ES-I3 (cell line): ENCODE results near the gene CATSPERE.
A peak's percentile ranks its signal among the peaks of the same experiment; 100 is the strongest.

Experiments used
- H3K36me3 ChIP-seq: 2 replicates; pipeline ENCODE4 v1.6.1; 2013; ENCODE audit warnings: mild to moderate bottlenecking, low read length, control low read depth, moderate library complexity; ENCODE audit not compliant: insufficient read depth
- H3K4me1 ChIP-seq: 2 replicates; pipeline ENCODE4 v1.6.1; 2013; ENCODE audit warnings: mild to moderate bottlenecking, control low read depth, low read length; ENCODE audit not compliant: insufficient read depth
- H3K9ac ChIP-seq: 2 replicates; pipeline ENCODE4 v1.6.1; 2013; ENCODE audit warnings: low read depth, mild to moderate bottlenecking, low read length, moderate library complexity
- H3K9me3 ChIP-seq: 2 replicates; pipeline ENCODE4 v1.6.1; 2013; ENCODE audit warnings: mild to moderate bottlenecking, low read length, moderate library complexity; ENCODE audit not compliant: control insufficient read depth, insufficient read depth

CATSPERE gene

DNA sequence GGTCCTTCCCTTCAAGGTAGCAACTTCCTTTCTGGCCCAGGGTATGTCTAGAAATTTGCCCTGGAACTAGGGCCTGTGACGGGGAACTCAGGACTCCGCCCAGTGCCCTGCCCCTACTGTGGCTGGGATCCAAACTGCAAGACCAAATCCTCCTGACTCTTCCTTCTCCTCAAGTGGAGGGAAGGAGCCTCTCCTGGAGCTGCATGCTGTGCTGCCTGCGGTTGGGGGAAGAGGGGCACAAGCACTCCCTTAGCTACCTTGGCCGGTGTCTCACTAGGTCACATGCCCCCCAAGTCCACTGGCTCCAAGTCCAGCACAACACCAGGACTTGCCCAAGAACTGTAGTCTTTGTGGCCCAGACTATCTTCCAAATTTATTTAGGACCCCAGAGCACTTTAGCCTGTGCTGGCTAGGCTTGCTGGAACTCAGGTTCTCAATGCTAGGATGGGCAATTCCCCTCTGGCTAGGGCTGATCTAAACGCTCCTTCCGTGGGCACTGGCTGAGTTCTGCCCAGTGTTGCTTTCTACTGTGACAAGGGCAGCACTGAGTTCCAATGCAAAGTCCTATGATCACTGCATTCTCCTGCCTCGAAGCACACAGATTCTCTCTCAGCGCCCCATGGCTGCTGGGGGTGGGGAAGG, 21.6 kb upstream of the CATSPERE start:
- Histone ChIP-seq H3K36me3 (peaks cover 8% of the 10 kb centered on the region; the same call in 1 of the 2 replicates), H3K4me1 (peaks cover 15% of the 10 kb centered on the region), H3K9ac (no peak overlapping the region), H3K9me3 (no peaks in the 10 kb centered on the region)

DNA sequence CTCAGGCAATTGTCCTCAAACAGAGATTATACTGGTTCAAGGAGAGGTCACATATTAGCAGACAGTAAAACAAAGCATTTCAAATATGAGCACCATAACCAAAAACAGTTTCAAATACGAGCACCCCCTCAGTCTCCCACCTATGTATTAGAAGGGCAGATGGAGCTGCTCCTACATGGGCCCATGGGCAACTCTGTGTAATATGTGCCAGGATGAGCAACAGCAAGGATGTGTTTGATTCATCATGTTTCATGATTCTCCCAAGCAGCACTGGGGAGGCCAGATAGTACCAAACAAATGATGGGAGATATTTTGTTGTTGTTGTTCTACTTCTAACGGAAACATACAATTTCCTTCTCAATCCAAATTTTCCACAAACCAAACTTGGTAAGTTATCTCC, 18.2 kb upstream of the CATSPERE start:
- H3K36me3 ChIP-seq = peaks cover 4% of the 10 kb centered on the region; the same call in 1 of the 2 replicates
- H3K9me3 ChIP-seq = no peaks in the 10 kb centered on the region
- H3K4me1 ChIP-seq = peaks cover 42% of the 10 kb centered on the region
- H3K9ac ChIP-seq = no peak overlapping the region

DNA sequence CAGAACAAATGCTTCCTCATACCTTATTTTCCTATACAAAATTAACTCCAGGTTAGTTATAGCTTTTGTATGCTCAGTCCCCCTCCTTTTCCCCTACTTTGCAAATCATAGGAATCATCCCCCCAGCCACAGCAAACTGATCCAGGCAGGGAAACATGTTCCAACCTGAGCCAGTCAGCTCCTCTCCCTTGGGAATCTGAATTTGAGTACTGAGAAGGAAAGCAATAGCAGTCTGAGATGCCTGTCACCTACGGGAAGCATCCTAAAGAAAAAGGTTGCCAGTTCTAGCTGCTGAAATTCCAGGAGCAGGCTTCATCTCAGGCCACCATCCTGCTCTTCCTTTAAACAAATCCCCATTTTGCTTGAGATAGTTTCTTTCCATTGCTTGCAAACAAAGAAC, 16.2 kb upstream of the CATSPERE start:
- Histone ChIP-seq H3K9me3 (no peaks in the 10 kb centered on the region), H3K36me3 (peaks cover 4% of the 10 kb centered on the region; the same call in 1 of the 2 replicates), H3K4me1 (peaks cover 46% of the 10 kb centered on the region), H3K9ac (no peak overlapping the region)

DNA sequence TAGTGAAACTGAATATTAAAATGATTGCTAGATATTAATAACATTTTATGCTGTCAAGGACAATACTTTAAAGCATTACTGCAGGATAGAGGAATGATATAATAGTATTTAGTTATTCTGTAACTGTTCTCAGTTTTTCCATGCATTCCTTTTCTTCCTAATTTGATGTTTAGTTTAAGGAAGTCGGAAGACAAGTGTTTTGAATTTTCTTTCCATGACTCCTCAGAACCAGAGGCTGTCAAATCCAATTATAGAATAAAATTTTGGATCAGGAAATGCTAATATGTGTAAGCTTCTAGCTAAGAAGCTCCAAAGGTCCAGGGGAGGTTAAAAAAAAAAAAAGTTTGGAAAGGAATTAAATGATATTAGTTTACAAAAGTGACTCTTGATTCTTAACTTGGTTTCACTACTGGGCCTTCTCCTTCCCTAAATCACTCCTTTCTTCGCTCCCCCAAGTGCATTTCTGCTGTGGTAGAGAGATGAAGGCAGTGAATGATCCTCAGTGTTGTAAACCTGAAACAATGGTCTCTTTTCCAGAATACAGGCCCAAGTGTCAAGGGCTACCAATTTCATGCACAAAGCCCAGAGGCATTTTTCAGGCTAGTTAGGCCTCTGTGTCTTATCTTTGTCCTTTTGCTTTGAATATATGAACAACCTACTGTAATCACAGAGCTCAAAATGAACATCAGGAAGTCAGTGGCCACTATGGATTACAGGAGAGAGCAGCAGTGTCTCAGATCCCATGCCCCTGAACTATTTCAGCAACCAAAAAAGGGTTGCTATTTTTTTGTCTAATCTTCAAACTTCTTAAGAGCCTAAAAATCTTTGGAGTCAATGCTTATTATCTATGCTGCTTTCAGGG, 15.5 kb upstream of the CATSPERE start:
- Histone ChIP-seq H3K4me1 (peaks cover 49% of the 10 kb centered on the region), H3K9me3 (no peaks in the 10 kb centered on the region), H3K36me3 (peaks cover 4% of the 10 kb centered on the region; the same call in 1 of the 2 replicates), H3K9ac (no peak overlapping the region)

DNA sequence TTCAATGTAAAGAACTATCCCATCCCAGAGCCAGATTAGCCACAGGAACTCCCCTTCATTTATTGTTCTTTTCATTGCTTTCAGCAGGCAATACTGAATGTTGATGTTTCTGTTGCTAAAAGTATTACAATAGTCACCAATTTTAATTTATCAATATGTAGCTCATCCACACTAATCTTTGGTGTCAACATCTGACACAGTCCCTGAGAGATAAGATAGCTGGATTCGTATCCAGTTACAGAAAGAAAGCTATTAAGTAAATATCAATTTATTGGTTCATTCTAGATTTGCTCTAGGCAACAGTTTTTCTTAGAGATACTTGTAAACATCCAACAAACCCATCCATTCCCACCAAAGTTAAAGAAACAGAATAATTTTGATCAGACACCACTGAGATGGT, 14.0 kb upstream of the CATSPERE start:
- H3K9me3 ChIP-seq = no peaks in the 10 kb centered on the region
- H3K4me1 ChIP-seq = peaks cover 48% of the 10 kb centered on the region
- peaks cover 4% of the 10 kb centered on the region; the same call in 1 of the 2 replicates for H3K36me3 ChIP-seq
- no peak overlapping the region for H3K9ac ChIP-seq

DNA sequence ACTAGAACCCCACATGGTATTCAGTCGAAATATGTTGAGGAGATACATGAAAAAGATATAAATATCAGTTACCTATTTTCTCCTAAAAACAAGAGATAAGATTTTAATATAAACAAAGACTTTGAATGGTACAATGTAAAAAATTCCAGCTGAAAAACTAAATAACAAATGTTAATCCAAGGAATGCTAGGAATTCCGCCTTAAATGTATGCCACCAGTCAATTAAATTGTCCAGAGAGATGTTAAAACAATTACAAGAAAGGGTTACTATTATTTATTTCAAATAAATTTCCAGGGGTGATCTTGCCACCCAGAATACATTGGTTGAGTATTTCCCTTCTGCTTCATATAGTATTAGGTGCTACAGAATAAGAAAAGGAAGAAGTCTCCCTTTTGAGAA, 13.5 kb upstream of the CATSPERE start:
- H3K36me3 ChIP-seq = peaks cover 4% of the 10 kb centered on the region; the same call in 1 of the 2 replicates
- H3K4me1 ChIP-seq = peaks cover 48% of the 10 kb centered on the region
- H3K9me3 ChIP-seq = no peaks in the 10 kb centered on the region
- H3K9ac ChIP-seq = no peak overlapping the region

DNA sequence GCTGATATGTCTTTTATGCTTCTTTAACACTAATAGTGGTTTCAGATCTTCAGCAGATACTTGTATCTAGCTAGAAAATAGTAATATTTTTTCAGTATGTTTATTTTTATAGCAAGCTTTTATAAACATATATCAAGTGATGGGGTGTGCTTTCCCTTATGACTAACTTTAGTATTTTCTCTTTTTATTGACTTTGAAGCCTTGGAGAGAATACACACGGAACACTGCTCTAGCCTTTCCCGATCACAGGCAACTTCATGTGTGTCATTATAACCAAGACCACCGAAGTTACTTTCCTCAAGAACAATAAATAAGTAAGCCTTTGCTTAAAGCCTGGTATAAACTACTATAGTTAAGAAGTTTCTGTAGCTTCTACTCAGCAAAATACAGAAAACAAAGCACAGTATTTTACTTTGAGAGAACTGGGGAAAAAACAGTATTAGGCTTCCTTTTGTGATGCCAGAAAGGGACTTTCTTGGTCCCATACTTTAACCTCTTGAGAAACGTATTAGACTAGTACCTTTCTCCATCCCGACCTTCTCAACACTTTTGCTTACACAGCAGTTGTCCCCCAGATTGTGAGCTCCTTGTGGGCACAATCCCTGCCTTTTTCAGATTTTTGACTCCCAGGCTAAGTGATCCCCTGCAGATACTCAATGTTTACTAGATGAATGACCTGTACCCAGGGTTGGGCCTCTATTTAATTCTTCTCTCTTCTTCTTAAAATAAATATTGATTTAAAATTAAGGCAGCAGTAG, 12.6 kb upstream of the CATSPERE start:
- Histone ChIP-seq H3K4me1 (peaks cover 48% of the 10 kb centered on the region), H3K9me3 (no peaks in the 10 kb centered on the region), H3K36me3 (no peaks in the 10 kb centered on the region), H3K9ac (no peak overlapping the region)

DNA sequence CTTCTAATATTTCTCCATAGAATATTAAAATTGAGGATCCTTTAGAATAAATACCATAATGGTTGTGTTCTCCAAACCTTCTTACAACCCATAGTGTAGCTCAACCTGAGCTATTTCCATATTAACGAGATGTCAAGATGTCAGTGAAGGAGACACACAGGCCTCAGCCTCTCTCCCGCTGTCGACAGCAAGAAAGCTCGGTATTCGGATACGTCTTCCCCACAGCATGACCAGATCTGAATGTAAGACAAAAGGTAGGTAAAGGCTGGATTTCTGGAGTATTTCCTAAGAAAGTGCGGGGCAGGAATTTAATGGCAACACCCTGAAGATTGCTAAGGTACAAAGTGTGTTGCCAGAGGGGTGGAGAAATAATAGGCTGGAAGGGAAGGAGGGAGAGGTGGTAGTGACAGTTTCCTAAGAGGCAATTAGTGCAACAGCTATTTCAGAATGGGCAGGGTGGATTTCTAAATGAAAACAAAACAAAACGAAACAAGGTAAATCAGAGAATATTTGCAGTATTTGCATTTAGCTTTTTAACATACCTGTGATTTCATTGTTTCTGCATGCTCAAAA, 11.1 kb upstream of the CATSPERE start:
- peak overlapping the region; percentile 98; the same call in 1 of the 2 replicates for H3K9ac ChIP-seq
- H3K4me1 ChIP-seq = peaks cover 47% of the 10 kb centered on the region
- H3K36me3 ChIP-seq = no peaks in the 10 kb centered on the region
- H3K9me3 ChIP-seq = no peaks in the 10 kb centered on the region

DNA sequence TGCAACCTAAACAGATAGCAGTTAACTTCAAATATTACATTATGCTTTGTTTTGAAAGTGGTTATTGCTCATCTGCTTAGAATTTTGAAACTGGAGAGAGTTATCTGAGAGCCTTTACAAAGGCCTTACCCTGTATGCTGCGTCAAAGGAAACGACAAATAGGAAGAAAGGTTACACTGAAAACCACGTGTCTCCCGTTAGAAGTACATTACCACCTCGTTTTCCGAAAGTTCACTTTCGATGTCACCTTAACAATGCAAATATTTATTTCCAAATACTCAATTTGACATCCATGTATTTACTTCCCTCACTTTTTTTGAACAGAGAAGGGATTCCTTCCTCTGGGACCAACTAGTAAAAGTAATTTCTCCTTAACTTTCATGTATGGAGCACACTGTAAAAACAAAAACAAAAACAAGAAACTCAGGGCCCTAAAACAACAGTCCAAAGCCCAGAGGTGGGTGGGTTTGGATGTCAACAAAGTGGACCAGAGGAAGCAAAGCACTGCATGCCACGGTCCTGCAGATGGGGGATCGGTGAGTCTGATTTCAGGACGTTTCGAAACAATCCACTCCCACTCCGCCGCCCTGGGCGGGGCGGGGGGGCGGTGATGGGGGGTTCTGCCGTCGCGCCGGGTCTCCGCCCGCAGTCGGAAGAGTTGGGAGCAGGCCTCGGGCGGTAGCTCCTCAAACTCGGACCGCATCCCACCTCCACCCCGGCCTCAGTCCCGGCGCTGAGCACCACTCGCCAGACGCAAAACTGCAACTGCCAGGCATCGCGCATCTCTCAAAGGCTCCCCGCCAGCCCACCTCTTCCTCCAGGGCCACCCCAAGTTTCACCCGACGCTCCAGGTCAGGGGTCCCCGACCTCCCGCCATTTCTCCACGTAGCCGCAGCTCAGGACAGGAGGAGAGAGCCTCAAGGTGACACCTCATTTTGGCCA, 10.2 kb upstream of the CATSPERE start:
- no peaks in the 10 kb centered on the region for H3K36me3 ChIP-seq
- peaks cover 39% of the 10 kb centered on the region for H3K4me1 ChIP-seq
- H3K9ac ChIP-seq = peak overlapping the region; percentile 98
- H3K9me3 ChIP-seq = no peaks in the 10 kb centered on the region

DNA sequence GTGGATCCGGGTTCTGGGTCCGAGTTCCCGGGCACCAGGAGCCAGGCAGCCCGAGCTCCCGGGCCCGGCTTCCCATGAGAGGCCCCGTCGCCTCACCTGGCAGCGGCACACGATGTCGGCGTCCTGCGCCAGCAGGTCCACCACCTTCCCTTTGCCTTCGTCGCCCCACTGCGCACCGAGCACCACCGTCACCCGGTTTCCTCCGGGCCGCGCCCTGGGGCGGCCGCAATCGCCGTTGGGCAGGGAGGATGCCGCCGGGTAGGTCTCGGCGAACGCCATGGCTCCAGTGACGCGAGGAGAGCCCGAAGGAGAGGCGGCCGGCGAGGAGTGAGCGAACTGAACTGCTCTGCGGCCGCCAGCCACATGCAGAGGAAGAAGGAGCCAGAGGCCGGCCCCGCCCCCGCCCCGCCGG, 9.5 kb upstream of the CATSPERE start, which contains the start of gene ADSS2:
TSS of gene ADSS2 (minus strand) at position 371 of the 412 bp plus-strand sequence. CDS start at position 279, 92 bp downstream.
- Histone ChIP-seq H3K9ac (peak within 1 kb of the TSS; percentile 98), H3K4me1 (peaks cover 36% of the 10 kb centered on the region), H3K9me3 (no peaks in the 10 kb centered on the region), H3K36me3 (no peaks in the 10 kb centered on the region)

DNA sequence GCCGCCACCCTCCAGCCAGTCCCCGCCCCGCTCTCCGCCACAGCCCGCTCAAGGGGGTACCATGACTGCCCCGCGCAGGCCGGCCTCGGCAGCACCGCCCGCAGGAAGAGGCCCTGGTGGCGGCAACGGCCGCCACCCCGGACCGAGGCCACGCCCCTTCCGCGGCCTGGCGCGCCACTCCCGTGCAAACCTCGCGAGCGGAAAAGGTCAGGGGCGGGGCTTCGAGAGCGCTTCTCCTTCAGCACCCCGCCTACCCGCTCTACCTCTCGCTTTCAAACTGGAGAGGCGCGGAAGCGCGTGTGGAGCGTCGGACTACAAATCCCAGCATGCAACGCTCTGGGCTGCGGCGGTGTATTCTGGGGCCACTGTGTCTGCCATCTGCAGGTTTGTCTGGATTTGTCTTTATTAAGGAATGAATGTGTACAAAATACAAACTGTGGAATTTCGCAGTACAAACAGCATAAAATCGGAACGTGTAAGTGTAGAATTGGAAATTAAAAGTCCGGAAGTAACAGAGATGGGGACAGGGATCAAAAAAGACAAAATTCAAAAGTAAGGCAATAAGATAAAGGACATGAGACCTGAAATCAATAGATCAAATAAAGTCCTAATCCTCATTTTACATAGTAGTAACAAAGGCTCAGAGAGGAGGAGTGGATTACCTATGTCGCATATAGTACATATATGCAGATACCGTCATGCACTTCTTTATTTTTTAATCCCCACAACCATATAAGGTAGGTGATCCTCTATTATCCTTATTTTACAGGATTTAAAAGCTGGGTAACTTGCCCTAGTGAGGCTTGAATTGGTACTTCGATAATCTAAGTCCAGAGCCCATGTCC, 8.9 kb upstream of the CATSPERE start:
- H3K9ac ChIP-seq = peak overlapping the region; percentile 98; the same call in 1 of the 2 replicates
- H3K36me3 ChIP-seq = no peaks in the 10 kb centered on the region
- no peaks in the 10 kb centered on the region for H3K9me3 ChIP-seq
- peaks cover 32% of the 10 kb centered on the region for H3K4me1 ChIP-seq

DNA sequence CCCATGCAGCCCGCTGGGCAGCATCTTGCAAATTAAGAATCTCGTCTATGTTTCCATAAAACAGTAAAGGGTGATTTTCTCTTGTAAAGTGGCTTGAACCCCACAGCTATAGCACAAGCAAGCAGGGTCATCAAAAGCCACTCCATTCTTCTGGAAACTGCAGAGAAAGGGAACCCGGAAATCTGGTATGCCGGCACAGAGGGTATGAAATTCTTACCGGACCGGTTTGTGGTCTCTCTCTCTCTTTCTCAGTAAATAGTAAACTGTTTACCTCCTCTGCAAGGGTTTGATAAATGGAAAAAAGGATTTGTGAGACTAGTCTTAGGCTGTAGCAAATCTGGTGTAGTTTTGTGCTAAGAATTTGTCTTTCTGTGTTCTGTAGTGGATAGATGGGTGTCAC, 6.7 kb upstream of the CATSPERE start:
- Histone ChIP-seq H3K9me3 (0 out of 2 replicates have a peak, but pooled peaks cover 2% of the 10 kb centered on the region), H3K9ac (no peak overlapping the region), H3K36me3 (no peaks in the 10 kb centered on the region), H3K4me1 (peaks cover 12% of the 10 kb centered on the region)
